ENCODE data around the gene ERG28. TPM values are rescaled to one million over a fixed set of nuclear protein-coding genes. Genes with fewer than 3 reads are reported as not detected.
A peak's percentile ranks its signal among the peaks of the same experiment; 100 is the strongest.

ERG28 gene
- total and polyA plus RNA-seq, 2 experiments from 2014 or later = 38.4 to 74.4 TPM

DNA sequence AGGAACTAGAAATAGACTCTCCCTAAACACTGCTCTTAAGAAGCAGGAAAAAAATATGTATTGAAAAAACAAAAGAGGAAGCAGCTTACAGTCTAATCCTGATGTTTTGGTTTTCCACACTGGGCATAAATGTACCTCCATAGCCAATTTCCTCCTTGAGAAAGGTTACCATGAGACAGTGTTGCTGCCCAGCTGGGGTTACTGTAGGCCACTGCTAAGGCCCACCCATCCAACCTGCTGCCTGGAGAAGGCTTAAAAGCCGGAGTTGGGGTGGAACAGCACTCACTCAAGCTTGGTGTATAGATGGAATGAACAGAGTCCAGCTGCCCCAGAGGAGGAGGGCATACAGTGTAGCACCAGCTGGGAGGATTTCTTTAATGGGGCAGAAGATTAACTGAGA, 41.1 kb downstream of the ERG28 start:
- H3K36me3 ChIP-seq (replicated peaks; ENCODE audit: insufficient read depth, low read depth) = no peaks in the 10 kb centered on the region
- no peaks in the 10 kb centered on the region for H3K9me3 ChIP-seq (ENCODE audit: low read depth)
- no peak overlapping the region for H3K4me3 ChIP-seq
- H3K4me2 ChIP-seq = no peak overlapping the region
- DNase-seq (ENCODE audit: low spot score) = no peak
- H3K79me2 ChIP-seq = no peaks in the 10 kb centered on the region
- no peaks in the 10 kb centered on the region for H3K9me2 ChIP-seq (replicated peaks; ENCODE audit: insufficient read depth)
- peak overlapping the region; percentile 56 for H3K27ac ChIP-seq
- 71% methylated on average over 1 of the region's 1 CpG for WGBS (ENCODE audit: low lambda C conversion rate, missing lambda C conversion rate)
- TF ChIP-seq EZH2phosphoT487 (IDR thresholded peaks at IDR 0.05; ENCODE audit: low read depth, severe bottlenecking, unreplicated experiment) = no peak
- TF ChIP-seq, protein P1, sequence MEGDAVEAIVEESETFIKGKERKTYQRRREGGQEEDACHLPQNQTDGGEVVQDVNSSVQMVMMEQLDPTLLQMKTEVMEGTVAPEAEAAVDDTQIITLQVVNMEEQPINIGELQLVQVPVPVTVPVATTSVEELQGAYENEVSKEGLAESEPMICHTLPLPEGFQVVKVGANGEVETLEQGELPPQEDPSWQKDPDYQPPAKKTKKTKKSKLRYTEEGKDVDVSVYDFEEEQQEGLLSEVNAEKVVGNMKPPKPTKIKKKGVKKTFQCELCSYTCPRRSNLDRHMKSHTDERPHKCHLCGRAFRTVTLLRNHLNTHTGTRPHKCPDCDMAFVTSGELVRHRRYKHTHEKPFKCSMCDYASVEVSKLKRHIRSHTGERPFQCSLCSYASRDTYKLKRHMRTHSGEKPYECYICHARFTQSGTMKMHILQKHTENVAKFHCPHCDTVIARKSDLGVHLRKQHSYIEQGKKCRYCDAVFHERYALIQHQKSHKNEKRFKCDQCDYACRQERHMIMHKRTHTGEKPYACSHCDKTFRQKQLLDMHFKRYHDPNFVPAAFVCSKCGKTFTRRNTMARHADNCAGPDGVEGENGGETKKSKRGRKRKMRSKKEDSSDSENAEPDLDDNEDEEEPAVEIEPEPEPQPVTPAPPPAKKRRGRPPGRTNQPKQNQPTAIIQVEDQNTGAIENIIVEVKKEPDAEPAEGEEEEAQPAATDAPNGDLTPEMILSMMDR (IDR thresholded peaks at IDR 0.05; ENCODE audit: poor library complexity) = no peak
- TF ChIP-seq EZH2 (IDR thresholded peaks at IDR 0.05; ENCODE audit: borderline replicate concordance) = no peak
- H3K4me1 ChIP-seq (ENCODE audit: insufficient read depth) = peaks cover 8% of the 10 kb centered on the region
- no peaks in the 10 kb centered on the region for H3K27me3 ChIP-seq
- no peaks in the 10 kb centered on the region for H4K20me1 ChIP-seq (ENCODE audit: insufficient read depth, poor library complexity, severe bottlenecking)
- no peak overlapping the region for H2AFZ ChIP-seq

DNA sequence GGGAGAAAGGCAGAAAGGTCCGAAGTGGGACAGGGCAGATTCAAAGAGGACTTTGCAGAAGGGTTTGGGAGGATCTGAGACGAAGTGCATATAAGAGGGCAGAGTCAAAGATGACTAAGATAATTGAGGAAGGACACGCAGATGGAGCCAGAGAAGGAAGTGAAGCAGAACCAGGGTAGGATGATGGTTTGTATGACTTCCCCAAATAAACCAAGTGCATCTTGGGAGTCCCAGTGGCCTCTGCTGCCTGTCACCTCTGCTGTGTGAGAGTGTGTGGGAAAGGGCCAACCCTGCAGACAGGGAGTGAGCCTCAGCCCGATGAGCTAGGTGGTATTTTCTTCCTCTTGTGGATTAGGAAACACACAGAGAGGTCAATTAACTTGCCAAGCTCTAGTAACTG, 45.5 kb downstream of the ERG28 start:
- Histone ChIP-seq H3K36me3 (replicated peaks; ENCODE audit: insufficient read depth, low read depth) (no peaks in the 10 kb centered on the region), H3K79me2 (no peaks in the 10 kb centered on the region), H3K4me1 (ENCODE audit: insufficient read depth) (peaks cover 3% of the 10 kb centered on the region), H2AFZ (no peak overlapping the region), H3K4me3 (no peak overlapping the region), H3K27me3 (no peaks in the 10 kb centered on the region), H3K9me3 (ENCODE audit: low read depth) (no peaks in the 10 kb centered on the region), H3K27ac (no peak overlapping the region), H4K20me1 (ENCODE audit: insufficient read depth, poor library complexity, severe bottlenecking) (no peaks in the 10 kb centered on the region), H3K9me2 (replicated peaks; ENCODE audit: insufficient read depth) (no peaks in the 10 kb centered on the region), H3K4me2 (no peak overlapping the region)
- DNase-seq (ENCODE audit: low spot score) = no peak
- TF ChIP-seq, protein P1 (IDR thresholded peaks at IDR 0.05; ENCODE audit: poor library complexity) = no peak
- TF ChIP-seq EZH2 (IDR thresholded peaks at IDR 0.05; ENCODE audit: borderline replicate concordance) = no peak
- TF ChIP-seq EZH2phosphoT487 (IDR thresholded peaks at IDR 0.05; ENCODE audit: low read depth, severe bottlenecking, unreplicated experiment) = no peak
- 95% methylated on average over 4 of the region's 4 CpGs for WGBS (ENCODE audit: low lambda C conversion rate, missing lambda C conversion rate)

DNA sequence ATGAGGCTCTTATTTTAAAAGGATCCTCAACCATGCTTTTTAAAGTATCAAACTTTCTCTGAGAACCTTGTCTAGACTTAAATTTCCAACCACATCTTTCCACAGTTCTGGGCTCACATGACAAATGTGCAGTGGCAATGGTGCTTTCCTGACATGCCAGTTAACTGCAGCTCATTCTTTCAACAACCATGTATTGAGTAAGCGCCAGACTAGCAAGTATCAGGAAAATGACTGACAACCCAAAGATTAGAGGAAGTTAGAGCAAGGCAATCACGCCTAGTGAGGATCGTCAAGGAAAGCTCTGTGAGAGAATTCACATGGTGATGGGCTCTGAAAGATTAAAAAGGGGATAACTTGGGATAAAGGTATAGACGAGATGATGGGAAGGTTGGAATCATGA, 46.5 kb downstream of the ERG28 start:
- WGBS (ENCODE audit: low lambda C conversion rate, missing lambda C conversion rate) = 60% methylated on average over 4 of the region's 4 CpGs
- no peak overlapping the region for H2AFZ ChIP-seq
- TF ChIP-seq EZH2 (IDR thresholded peaks at IDR 0.05; ENCODE audit: borderline replicate concordance) (no peak), EZH2phosphoT487 (IDR thresholded peaks at IDR 0.05; ENCODE audit: low read depth, severe bottlenecking, unreplicated experiment) (no peak)
- TF ChIP-seq, protein P1 (IDR thresholded peaks at IDR 0.05; ENCODE audit: poor library complexity) = no peak

DNA sequence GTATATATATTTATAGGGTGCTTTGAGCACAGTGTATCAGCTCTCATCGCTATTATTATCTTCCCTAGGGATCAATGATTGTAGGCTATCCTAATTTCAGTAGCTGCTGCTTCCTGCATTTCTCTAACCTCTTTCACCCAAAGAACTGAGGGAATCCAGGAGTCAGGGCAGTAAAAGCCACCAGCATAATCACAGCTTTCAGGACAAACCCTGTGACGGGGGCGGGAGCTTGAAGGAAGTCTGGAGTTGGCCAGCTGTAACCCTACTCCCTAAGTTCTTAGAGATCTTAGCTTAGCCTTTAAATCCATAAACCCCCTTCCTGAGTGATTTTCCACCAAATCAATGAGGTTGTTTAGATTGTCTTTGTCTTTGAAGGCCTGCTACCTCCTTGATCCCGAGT, 48.5 kb downstream of the ERG28 start:
- Histone ChIP-seq H3K4me3 (no peak overlapping the region), H3K79me2 (no peaks in the 10 kb centered on the region), H3K4me2 (no peak overlapping the region), H3K9me2 (replicated peaks; ENCODE audit: insufficient read depth) (no peaks in the 10 kb centered on the region), H3K27ac (no peak overlapping the region), H3K9me3 (ENCODE audit: low read depth) (no peaks in the 10 kb centered on the region), H3K4me1 (ENCODE audit: insufficient read depth) (no peaks in the 10 kb centered on the region), H4K20me1 (ENCODE audit: insufficient read depth, poor library complexity, severe bottlenecking) (no peaks in the 10 kb centered on the region), H2AFZ (no peak overlapping the region), H3K36me3 (replicated peaks; ENCODE audit: insufficient read depth, low read depth) (no peaks in the 10 kb centered on the region), H3K27me3 (no peaks in the 10 kb centered on the region)
- no peak for DNase-seq (ENCODE audit: low spot score)
- no peak for TF ChIP-seq EZH2 (IDR thresholded peaks at IDR 0.05; ENCODE audit: borderline replicate concordance)
- TF ChIP-seq, protein P1 (IDR thresholded peaks at IDR 0.05; ENCODE audit: poor library complexity) = no peak
- no peak for TF ChIP-seq EZH2phosphoT487 (IDR thresholded peaks at IDR 0.05; ENCODE audit: low read depth, severe bottlenecking, unreplicated experiment)
- WGBS (ENCODE audit: low lambda C conversion rate, missing lambda C conversion rate) = 35% methylated on average over 4 of the region's 4 CpGs

More for the DNA sequence above, 46.5 kb downstream of the ERG28 start:
- Histone ChIP-seq H3K4me3 (no peak overlapping the region), H3K27me3 (no peaks in the 10 kb centered on the region), H3K79me2 (no peaks in the 10 kb centered on the region), H4K20me1 (ENCODE audit: insufficient read depth, poor library complexity, severe bottlenecking) (no peaks in the 10 kb centered on the region), H3K4me1 (ENCODE audit: insufficient read depth) (no peaks in the 10 kb centered on the region), H3K9me2 (replicated peaks; ENCODE audit: insufficient read depth) (no peaks in the 10 kb centered on the region), H3K4me2 (no peak overlapping the region), H3K9me3 (ENCODE audit: low read depth) (no peaks in the 10 kb centered on the region), H3K27ac (no peak overlapping the region), H3K36me3 (replicated peaks; ENCODE audit: insufficient read depth, low read depth) (no peaks in the 10 kb centered on the region)
- no peak for DNase-seq (ENCODE audit: low spot score)

Data from hepatocyte (in vitro differentiated cells).